Measurements from ENCODE around the gene SLFN14.

- TF ChIP-seq CTCF (IDR thresholded peaks at IDR 0.05) (no peak), ZFX (IDR thresholded peaks at IDR 0.05; ENCODE audit: borderline replicate concordance) (no peak)
These were observed 16.8 kb downstream of the SLFN14 start for GRCh38 chr17:35543856-35544255.
